ENCODE results near the gene TBC1D22A. TPM values are rescaled to one million over a fixed set of nuclear protein-coding genes. Genes with fewer than 3 reads are reported as not detected.

TBC1D22A gene
- total and polyA plus RNA-seq, 2 experiments from 2014 or later = 16.6 to 18.5 TPM

DNA sequence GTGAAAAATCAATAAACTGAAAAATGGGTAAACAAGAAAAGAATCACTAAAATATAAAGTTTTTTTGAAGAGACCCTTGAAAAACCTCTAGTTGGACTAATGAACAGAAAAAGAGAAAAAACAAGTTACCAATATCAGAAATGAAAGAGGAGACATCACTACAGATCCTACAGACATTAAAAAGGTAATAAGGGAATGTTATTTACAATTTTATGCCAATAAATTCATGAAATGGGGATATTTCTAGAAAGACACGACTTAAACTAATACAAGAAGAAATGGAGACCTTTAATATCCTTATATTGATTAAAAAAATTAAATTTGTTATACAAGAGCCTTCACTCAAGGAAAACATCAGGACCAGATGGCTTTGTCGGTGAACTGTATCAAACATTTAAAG, 109.4 kb downstream of the TBC1D22A start:
- no peak overlapping the region for H3K4me3 ChIP-seq
- H3K27ac ChIP-seq = no peak overlapping the region
- H3K9me3 ChIP-seq (ENCODE audit: low read depth) = no peaks in the 10 kb centered on the region
- no peaks in the 10 kb centered on the region for H3K36me3 ChIP-seq
- TF ChIP-seq, protein P1, sequence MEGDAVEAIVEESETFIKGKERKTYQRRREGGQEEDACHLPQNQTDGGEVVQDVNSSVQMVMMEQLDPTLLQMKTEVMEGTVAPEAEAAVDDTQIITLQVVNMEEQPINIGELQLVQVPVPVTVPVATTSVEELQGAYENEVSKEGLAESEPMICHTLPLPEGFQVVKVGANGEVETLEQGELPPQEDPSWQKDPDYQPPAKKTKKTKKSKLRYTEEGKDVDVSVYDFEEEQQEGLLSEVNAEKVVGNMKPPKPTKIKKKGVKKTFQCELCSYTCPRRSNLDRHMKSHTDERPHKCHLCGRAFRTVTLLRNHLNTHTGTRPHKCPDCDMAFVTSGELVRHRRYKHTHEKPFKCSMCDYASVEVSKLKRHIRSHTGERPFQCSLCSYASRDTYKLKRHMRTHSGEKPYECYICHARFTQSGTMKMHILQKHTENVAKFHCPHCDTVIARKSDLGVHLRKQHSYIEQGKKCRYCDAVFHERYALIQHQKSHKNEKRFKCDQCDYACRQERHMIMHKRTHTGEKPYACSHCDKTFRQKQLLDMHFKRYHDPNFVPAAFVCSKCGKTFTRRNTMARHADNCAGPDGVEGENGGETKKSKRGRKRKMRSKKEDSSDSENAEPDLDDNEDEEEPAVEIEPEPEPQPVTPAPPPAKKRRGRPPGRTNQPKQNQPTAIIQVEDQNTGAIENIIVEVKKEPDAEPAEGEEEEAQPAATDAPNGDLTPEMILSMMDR (IDR thresholded peaks at IDR 0.05; ENCODE audit: low read depth, low read length) = no peak
- H3K27me3 ChIP-seq = no peaks in the 10 kb centered on the region
- no peak for DNase-seq (ENCODE audit: low read depth in 1 of 2, low spot score in 1 of 2)
- no peaks in the 10 kb centered on the region for H3K4me1 ChIP-seq (ENCODE audit: low read depth)

DNA sequence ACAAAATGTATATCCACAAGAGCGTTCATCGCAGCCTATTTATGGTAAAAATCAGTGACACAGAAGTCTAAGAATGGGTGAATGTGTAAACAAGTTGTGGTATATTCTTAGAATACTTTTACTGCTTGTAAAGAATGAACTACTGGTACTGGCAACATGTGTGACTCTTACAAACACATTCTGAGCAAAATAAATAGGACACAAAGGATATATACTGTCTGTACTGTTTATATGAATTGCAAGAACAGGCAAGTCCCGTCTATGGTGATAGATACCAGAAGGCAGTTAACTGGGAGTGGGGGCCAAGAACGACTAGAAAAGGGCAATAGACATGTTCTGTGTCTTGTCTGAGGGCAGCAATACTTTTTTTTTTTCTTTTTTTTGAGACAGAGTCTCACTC, 112.6 kb downstream of the TBC1D22A start:
- no peak for DNase-seq (ENCODE audit: low read depth in 1 of 2, low spot score in 1 of 2)
- Histone ChIP-seq H3K4me1 (ENCODE audit: low read depth) (no peaks in the 10 kb centered on the region), H3K27me3 (no peaks in the 10 kb centered on the region), H3K36me3 (no peaks in the 10 kb centered on the region), H3K4me3 (no peak overlapping the region), H3K27ac (no peak overlapping the region), H3K9me3 (ENCODE audit: low read depth) (no peaks in the 10 kb centered on the region)
- TF ChIP-seq, protein P1 (IDR thresholded peaks at IDR 0.05; ENCODE audit: low read depth, low read length) = no peak

DNA sequence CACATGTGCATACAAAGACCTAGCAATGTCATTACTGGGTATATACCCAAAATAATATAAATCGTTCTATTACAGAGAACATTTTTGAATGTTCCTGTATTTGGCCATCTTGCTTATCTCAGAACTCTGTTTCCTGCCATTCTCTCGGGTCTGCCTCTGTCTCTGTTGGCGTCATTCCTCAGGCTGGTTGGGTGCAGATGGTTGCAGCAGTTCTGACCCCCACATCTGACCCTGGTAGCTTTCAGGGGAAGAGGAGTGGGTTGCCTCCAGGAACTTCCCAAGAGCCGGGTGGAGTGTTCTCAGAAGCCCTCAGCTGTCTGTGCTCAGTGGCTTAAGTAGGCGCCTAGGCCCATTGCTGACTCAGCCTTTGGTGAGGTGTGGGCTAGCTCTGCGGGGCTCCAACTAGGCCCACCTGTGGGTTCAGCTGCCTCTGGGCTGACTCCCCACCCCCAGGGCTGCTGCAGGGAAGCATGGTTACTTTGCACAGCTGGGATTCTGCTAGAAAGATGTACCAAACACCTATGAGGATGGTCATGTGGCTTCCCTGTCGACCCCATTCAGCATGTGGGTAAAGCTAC, 114.0 kb downstream of the TBC1D22A start:
- DNase-seq (ENCODE audit: low read depth in 1 of 2, low spot score in 1 of 2) = no peak
- H3K27ac ChIP-seq = no peak overlapping the region
- no peaks in the 10 kb centered on the region for H3K9me3 ChIP-seq (ENCODE audit: low read depth)

DNA sequence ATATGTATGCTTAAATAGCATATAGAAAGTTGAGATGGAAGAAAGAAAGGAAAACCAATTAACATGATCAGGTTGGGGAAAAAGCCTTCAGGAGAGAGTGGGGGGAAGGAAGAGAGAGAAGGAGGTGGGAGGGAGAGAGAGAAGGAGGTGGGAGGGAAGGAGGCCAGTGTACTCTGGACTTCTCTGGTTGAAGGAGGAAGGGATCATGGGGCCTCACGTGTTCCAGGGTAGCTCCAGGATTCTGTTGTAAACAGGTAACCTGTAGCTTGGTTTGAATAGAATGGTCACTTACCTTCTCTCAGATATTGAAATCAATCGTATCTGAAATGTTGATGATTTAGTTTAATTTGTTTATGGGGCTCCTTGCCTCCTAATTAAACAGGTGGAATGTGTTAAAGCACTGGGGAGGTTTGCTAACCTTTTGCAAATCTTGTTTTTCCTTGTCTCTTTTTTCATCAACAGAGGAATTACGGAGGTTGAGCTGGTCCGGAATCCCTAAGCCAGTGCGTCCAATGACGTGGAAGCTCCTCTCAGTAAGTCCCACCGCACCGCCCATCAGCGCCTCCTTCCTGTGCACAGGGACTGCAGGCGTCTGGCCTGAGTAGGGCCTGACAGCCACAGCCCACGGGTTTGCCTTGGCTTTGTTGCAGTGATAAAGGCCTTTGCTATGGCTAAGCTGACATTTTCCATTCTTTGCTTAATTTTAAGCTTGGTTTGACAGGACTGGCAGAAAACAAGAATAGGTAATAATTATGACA, 115.9 kb downstream of the TBC1D22A start:
- no peak overlapping the region for H3K27ac ChIP-seq
- TF ChIP-seq, protein P1 (IDR thresholded peaks at IDR 0.05; ENCODE audit: low read depth, low read length) = no peak
- no peaks in the 10 kb centered on the region for H3K27me3 ChIP-seq
- no peaks in the 10 kb centered on the region for H3K9me3 ChIP-seq (ENCODE audit: low read depth)
- H3K4me3 ChIP-seq = no peak overlapping the region
- no peaks in the 10 kb centered on the region for H3K36me3 ChIP-seq
- no peaks in the 10 kb centered on the region for H3K4me1 ChIP-seq (ENCODE audit: low read depth)
- DNase-seq (ENCODE audit: low read depth in 1 of 2, low spot score in 1 of 2) = peak in 1 of 2 donors; percentile 21

More for the DNA sequence above, 114.0 kb downstream of the TBC1D22A start:
- H3K4me1 ChIP-seq (ENCODE audit: low read depth) = no peaks in the 10 kb centered on the region
- no peak overlapping the region for H3K4me3 ChIP-seq
- no peaks in the 10 kb centered on the region for H3K27me3 ChIP-seq
- H3K36me3 ChIP-seq = no peaks in the 10 kb centered on the region
- TF ChIP-seq, protein P1 (IDR thresholded peaks at IDR 0.05; ENCODE audit: low read depth, low read length) = no peak

DNA sequence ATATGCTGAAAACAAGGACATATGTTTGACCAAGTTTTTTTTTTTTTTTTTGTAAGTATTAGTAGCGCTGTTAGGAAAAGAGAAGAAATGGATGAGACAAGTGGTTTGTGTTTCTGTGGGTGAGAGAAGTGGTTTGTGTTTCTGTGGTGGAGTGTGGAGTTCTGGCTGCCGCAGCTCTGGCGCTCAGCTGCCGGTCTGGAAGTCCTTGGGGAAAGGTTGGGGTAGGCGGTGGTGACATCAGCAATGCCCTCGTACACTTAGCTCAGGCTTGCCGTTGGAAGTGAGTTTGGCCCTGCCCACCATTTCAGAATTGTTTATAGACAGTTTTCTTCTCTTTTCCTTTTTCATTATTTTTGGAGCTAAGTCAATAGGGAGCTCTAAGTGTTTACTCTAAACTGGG, 116.6 kb downstream of the TBC1D22A start:
- DNase-seq (ENCODE audit: low read depth in 1 of 2, low spot score in 1 of 2) = peak in 1 of 2 donors; percentile 28
- no peaks in the 10 kb centered on the region for H3K36me3 ChIP-seq
- H3K4me3 ChIP-seq = no peak overlapping the region
- H3K9me3 ChIP-seq (ENCODE audit: low read depth) = no peaks in the 10 kb centered on the region
- no peaks in the 10 kb centered on the region for H3K4me1 ChIP-seq (ENCODE audit: low read depth)
- no peak overlapping the region for H3K27ac ChIP-seq
- H3K27me3 ChIP-seq = no peaks in the 10 kb centered on the region
- TF ChIP-seq, protein P1 (IDR thresholded peaks at IDR 0.05; ENCODE audit: low read depth, low read length) = no peak

All from cardiac muscle cell (in vitro differentiated cells and primary cell).